Naive thymus-derived CD4-positive, alpha-beta T cell (primary cell): ENCODE measurements around the gene SLC25A38. TPM values are rescaled to one million over a fixed set of nuclear protein-coding genes. Genes with fewer than 3 reads are reported as not detected.
"Not testable (repeated sequence)": the region's sequence is repeated elsewhere in the genome, so short reads cannot be mapped to it uniquely, and the experiment has no call there.

Source experiments
- ATAC-seq: fragments of 150-1000 bp; cut with Tn5 transposase; 2 replicates; pipeline ENCODE4 v1.10.0; 2021; ENCODE audit warnings: mild to moderate bottlenecking, moderate library complexity
- CTCF ChIA-PET: fragments of 350-600 bp; sonication (Branson Sonifier 250); formaldehyde crosslinking; loops from one replicate; lab custom pipeline; 2021; ENCODE audit warnings: antibody characterized with exemption; lab: Charles Lee
- POLR2A ChIA-PET: fragments of 350-600 bp; sonication (Branson Sonifier 250); formaldehyde crosslinking; loops from one replicate; lab custom pipeline; 2021; ENCODE audit warnings: antibody characterized with exemption, inconsistent platforms; lab: Charles Lee
- DNase-seq, 9 donors: peaks; one replicate each; pipeline versions ENCODE4 v3.0.0 to v3.0.0-alpha.2; 2020 to 2022; ENCODE audit warnings: mixed read lengths in 1 of 9
- H3K27ac ChIP-seq: one replicate; pipeline ENCODE4 v1.7.0; 2013; ENCODE audit warnings: mild to moderate bottlenecking, low read depth, low read length, moderate library complexity
- H3K27me3 ChIP-seq, 2 donors: one replicate each; pipeline ENCODE4 v1.7.0; 2013; ENCODE audit warnings: low read length in 2 of 2, mild to moderate bottlenecking in 2 of 2, moderate library complexity in 2 of 2; ENCODE audit not compliant: control insufficient read depth in 2 of 2, insufficient read depth in 2 of 2
- H3K36me3 ChIP-seq, 3 experiments: 1 replicate in 2 of 3; 2 replicates in 1 of 3; pipeline ENCODE4 v1.7.0; 2013; ENCODE audit warnings: low read length in 3 of 3, mild to moderate bottlenecking in 3 of 3, moderate library complexity in 1 of 3; ENCODE audit not compliant: insufficient read depth in 3 of 3, control insufficient read depth in 2 of 3
- H3K4me1 ChIP-seq, 2 donors: one replicate each; pipeline ENCODE4 v1.7.0; 2013; ENCODE audit warnings: low read length in 2 of 2, mild to moderate bottlenecking in 2 of 2, moderate library complexity in 1 of 2; ENCODE audit not compliant: control insufficient read depth in 2 of 2, insufficient read depth in 2 of 2
- H3K4me3 ChIP-seq: 2 replicates; pipeline ENCODE4 v1.7.0; 2013; ENCODE audit warnings: mild to moderate bottlenecking, low read length
- H3K9me3 ChIP-seq, 3 experiments: 1 replicate in 2 of 3; 2 replicates in 1 of 3; pipeline ENCODE4 v1.7.0; 2013; ENCODE audit warnings: low read length in 3 of 3; ENCODE audit not compliant: control insufficient read depth in 2 of 3
- H3K27ac Mint-ChIP-seq, 9 donors: one replicate each; pipeline ENCODE4 v1.8.0; 2020 to 2022; ENCODE audit warnings: mixed read lengths in 9 of 9, mild to moderate bottlenecking in 8 of 9, moderate library complexity in 5 of 9, inconsistent platforms in 2 of 9
- H3K27me3 Mint-ChIP-seq, 5 donors: one replicate each; pipeline ENCODE4 v1.8.0; 2021 to 2022; ENCODE audit warnings: mixed read lengths in 5 of 5, mild to moderate bottlenecking in 1 of 5
- H3K36me3 Mint-ChIP-seq, 5 donors: one replicate each; pipeline ENCODE4 v1.8.0; 2020 to 2022; ENCODE audit warnings: mixed read lengths in 5 of 5, mild to moderate bottlenecking in 3 of 5, inconsistent platforms in 1 of 5
- H3K4me1 Mint-ChIP-seq, 7 donors: one replicate each; pipeline ENCODE4 v1.8.0; 2020 to 2022; ENCODE audit warnings: mixed read lengths in 7 of 7, mild to moderate bottlenecking in 3 of 7, inconsistent platforms in 1 of 7
- H3K4me3 Mint-ChIP-seq, 10 donors: one replicate each; pipeline ENCODE4 v1.8.0; 2020 to 2022; ENCODE audit warnings: mild to moderate bottlenecking in 10 of 10, mixed read lengths in 10 of 10, moderate library complexity in 6 of 10, inconsistent platforms in 2 of 10
- H3K9me3 Mint-ChIP-seq, 11 donors: one replicate each; pipeline ENCODE4 v1.8.0; 2020 to 2022; ENCODE audit warnings: mixed read lengths in 11 of 11, mild to moderate bottlenecking in 4 of 11, inconsistent platforms in 1 of 11, moderate library complexity in 1 of 11
- intact Hi-C, 2 donors: fragments of 100-400 bp; cut with micrococcal nuclease; formaldehyde crosslinking; loops; one replicate each; pipeline ENCODE4 v1.15.1; 2023
- polyA plus RNA-seq, 2 donors: library from polyadenylated mRNA; unstranded; fragments of 300-500 nt; fragmentation: Illumina TruSeq; gene quantifications; one replicate each; pipeline ENCODE4 v1.2.3, GENCODE V29; 2021
- total RNA-seq, 6 experiments: library from RNA in 5 of 6; stranded (reverse) in 5 of 6; gene quantifications; 1 replicate in 5 of 6; 2 replicates in 1 of 6; pipeline ENCODE4 v1.2.3 and lab custom pipeline; 2021 to 2026

SLC25A38 gene
- total and polyA plus RNA-seq, 7 experiments from 2014 or later, result 30.3 to 53.7 (median 46.8) TPM

DNA sequence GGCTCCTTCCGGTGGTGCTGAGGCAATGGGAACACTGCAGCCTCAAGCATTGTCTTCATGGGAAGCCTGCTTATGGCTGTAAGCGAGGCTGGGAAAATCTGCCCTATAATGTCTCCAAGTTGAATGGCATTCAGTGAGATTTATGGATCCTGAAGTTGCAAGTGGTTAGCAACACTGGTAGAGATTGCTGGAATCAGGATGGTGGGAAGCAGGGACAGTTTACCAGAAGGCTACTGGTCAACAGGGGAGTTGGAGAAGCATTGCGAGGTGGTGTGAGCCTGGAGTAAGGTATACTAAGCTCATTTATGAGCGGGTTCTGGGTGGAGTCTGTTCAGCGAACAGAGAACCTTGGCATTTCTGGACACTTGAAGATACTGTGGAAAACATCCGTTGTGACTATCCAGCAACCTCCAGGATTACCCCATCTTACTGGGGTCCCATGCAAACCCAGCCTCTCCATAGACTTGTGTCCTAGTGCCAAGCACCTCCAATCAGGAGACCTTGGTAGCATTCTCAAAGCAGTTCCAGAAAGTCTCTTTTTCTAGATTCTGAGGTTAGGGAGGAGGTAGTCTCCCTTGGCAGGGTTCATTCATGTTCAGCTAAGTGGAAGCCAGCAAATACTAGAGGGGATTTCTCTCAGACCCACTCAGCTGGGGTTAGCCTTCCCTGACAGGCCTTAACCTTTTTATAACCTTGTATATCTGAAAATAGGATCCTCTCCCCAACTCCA is 30.7 kb downstream of the SLC25A38 start:
- Histone ChIP-seq H3K4me3 (no peak overlapping the region), H3K27ac (no peak overlapping the region), H3K4me1 (peaks cover 15 to 16% of the 10 kb centered on the region in 2 donors), H3K9me3 (no peaks in the 10 kb centered on the region), H3K27me3 (no peaks in the 10 kb centered on the region), H3K36me3 (peaks cover 26 to 57% (median 29%) of the 10 kb centered on the region in 3 experiments)
- H3K4me3 Mint-ChIP-seq, result peak overlapping the region in 1 of 10 donors; percentile 17
- ChIA-PET POLR2A (no interaction called here), CTCF (interaction anchor here (1.2 kb wide), 1 partner anchor 36 kb away, joined by 3 read pairs; no protein-coding TSS in a partner anchor)
- H3K9me3 Mint-ChIP-seq, result no peaks in the 10 kb centered on the region
- DNase-seq, result no peak
- peaks cover 0 to 5% (median 0%) of the 10 kb centered on the region in 5 donors for H3K27me3 Mint-ChIP-seq
- H3K36me3 Mint-ChIP-seq, result peaks cover 10 to 41% (median 18%) of the 10 kb centered on the region in 5 donors
- ATAC-seq, result peak; percentile 19
- peak overlapping the region in 7 of 9 donors; percentile 11 to 72 (median 57) for H3K27ac Mint-ChIP-seq
- intact Hi-C loops, result no loop called here
- H3K4me1 Mint-ChIP-seq, result peaks cover 19 to 44% (median 32%) of the 10 kb centered on the region in 7 donors

DNA sequence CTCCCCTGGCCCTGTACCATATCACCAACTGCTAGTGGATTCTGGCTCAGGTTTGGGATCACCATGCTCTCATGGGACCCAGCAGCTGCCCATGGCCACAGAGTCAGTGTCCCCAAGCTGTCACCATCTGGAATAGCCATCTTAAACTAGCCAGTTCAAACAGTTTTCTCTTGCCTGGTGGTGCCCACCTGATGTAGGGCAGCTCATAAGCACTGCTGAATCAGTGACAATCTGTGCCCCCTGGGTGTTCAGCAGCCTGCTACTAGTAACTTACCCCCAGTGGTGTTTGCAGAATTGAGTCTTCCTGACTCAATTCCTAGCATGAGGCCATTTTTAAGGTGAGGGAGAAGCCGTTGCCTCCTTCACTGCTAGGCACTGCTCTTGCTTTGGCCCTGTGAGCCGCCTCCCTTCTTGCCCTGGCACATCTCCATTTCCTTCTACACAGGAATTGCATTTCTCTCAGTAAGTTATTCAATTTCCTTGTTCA is 31.3 kb downstream of the SLC25A38 start:
- H3K9me3 ChIP-seq, result no peaks in the 10 kb centered on the region
- H3K4me1 ChIP-seq, result peaks cover 10 to 11% of the 10 kb centered on the region in 2 donors
- H3K36me3 ChIP-seq, result peaks cover 22 to 53% (median 29%) of the 10 kb centered on the region in 3 experiments
- DNase-seq (no peak), ATAC-seq (peak; percentile 22)
- no peak overlapping the region for H3K27ac ChIP-seq
- H3K27me3 ChIP-seq, result no peaks in the 10 kb centered on the region
- H3K4me3 Mint-ChIP-seq, result peak overlapping the region in 1 of 10 donors; percentile 17
- POLR2A ChIA-PET, result interaction anchor here (2.6 kb wide), 1 partner anchor 8 kb away, joined by 23 read pairs; the partner anchor contains the start of gene RPSA
- H3K4me1 Mint-ChIP-seq, result peaks cover 13 to 39% (median 25%) of the 10 kb centered on the region in 7 donors
- H3K36me3 Mint-ChIP-seq, result peaks cover 10 to 37% (median 18%) of the 10 kb centered on the region in 5 donors
- intact Hi-C loops, result no loop called here
- no peak overlapping the region for H3K4me3 ChIP-seq
- H3K27me3 Mint-ChIP-seq, result peaks cover 0 to 6% (median 3%) of the 10 kb centered on the region in 5 donors
- peak overlapping the region in 8 of 9 donors; percentile 11 to 71 (median 62) for H3K27ac Mint-ChIP-seq
- no peaks in the 10 kb centered on the region for H3K9me3 Mint-ChIP-seq
- CTCF ChIA-PET, result interaction anchor here (1.2 kb wide), 1 partner anchor 36 kb away, joined by 3 read pairs; no protein-coding TSS in a partner anchor

- ChIA-PET POLR2A (interaction anchor here (2.6 kb wide), 1 partner anchor 9 kb away, joined by 23 read pairs; the partner anchor contains the start of gene RPSA), CTCF (interaction anchor here (1.2 kb wide), 1 partner anchor 37 kb away, joined by 3 read pairs; no protein-coding TSS in a partner anchor)
- peaks cover 14 to 44% (median 24%) of the 10 kb centered on the region in 3 experiments for H3K36me3 ChIP-seq
- Mint-ChIP-seq H3K36me3 (peaks cover 8 to 32% (median 13%) of the 10 kb centered on the region in 5 donors), H3K4me1 (peaks cover 7 to 31% (median 18%) of the 10 kb centered on the region in 7 donors), H3K27ac (peak overlapping the region in 4 of 9 donors; percentile 14 to 63 (median 18))
- ATAC-seq, H3K27me3 ChIP-seq, H3K4me3 ChIP-seq, H3K4me3 Mint-ChIP-seq, DNase-seq, H3K27me3 Mint-ChIP-seq, intact Hi-C loops, H3K4me1 ChIP-seq, H3K9me3 Mint-ChIP-seq, H3K27ac ChIP-seq, H3K9me3 ChIP-seq: not testable (repeated sequence)
These were observed 32.1 kb downstream of the SLC25A38 start for GRCh38 chr3:39415302-39415701.

GRCh38 chr3:39415983-39416382 is 32.8 kb downstream of the SLC25A38 start:
- Histone ChIP-seq H3K4me1 (peaks cover 0 to under 1% of the 10 kb centered on the region in 2 donors), H3K27ac (no peak overlapping the region), H3K4me3 (no peak overlapping the region), H3K9me3 (no peaks in the 10 kb centered on the region), H3K36me3 (peaks cover 14 to 37% (median 17%) of the 10 kb centered on the region in 3 experiments), H3K27me3 (no peaks in the 10 kb centered on the region)
- intact Hi-C loops, result no loop called here
- Mint-ChIP-seq H3K4me3 (no peak overlapping the region), H3K27ac (peak overlapping the region in 5 of 9 donors; percentile 13 to 77 (median 44)), H3K4me1 (peaks cover 5 to 26% (median 13%) of the 10 kb centered on the region in 7 donors), H3K27me3 (peaks cover 3 to 7% (median 5%) of the 10 kb centered on the region in 5 donors), H3K36me3 (peaks cover 8 to 33% (median 15%) of the 10 kb centered on the region in 5 donors), H3K9me3 (peaks cover 0 to 2% (median 0%) of the 10 kb centered on the region in 11 donors)
- ChIA-PET POLR2A (interaction anchor here (2.6 kb wide), 1 partner anchor 9 kb away, joined by 23 read pairs; the partner anchor contains the start of gene RPSA), CTCF (interaction anchor here (2.3 kb wide), 1 partner anchor 8 kb away, joined by 14 read pairs; the partner anchor contains the start of gene RPSA)
- ATAC-seq (no peak), DNase-seq (no peak)

DNA sequence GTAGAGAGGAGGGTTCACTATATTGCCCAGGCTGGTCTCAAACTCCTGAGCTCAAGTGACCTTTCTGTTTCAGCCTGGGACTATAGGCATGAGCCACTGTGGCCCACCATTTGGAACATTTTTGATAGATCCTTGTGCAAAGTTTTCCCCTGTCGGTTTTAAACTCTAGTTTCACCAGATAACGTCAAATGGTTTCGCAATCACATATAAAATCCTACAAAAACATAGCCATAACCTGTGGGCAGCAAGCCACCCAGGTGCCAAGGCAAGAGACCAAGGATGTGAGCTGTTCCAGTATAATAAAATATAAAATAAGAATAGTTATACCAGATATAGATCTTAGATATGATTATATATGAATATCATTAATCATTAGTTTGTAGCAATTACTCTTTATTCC is 33.8 kb downstream of the SLC25A38 start:
- H3K4me3 ChIP-seq, H3K4me1 ChIP-seq, H3K27me3 Mint-ChIP-seq, H3K9me3 ChIP-seq, H3K27me3 ChIP-seq, H3K9me3 Mint-ChIP-seq, ATAC-seq, DNase-seq, H3K27ac ChIP-seq, H3K27ac Mint-ChIP-seq, H3K4me3 Mint-ChIP-seq: not testable (repeated sequence)
- intact Hi-C loops, result loop anchor here in 1 of 2 donors (1.0 kb wide), 1 partner anchor 81 kb away; no protein-coding TSS in a partner anchor
- peaks cover 8 to 27% (median 12%) of the 10 kb centered on the region in 3 experiments for H3K36me3 ChIP-seq
- ChIA-PET POLR2A (interaction anchor here (2.6 kb wide), 1 partner anchor 10 kb away, joined by 23 read pairs; the partner anchor contains the start of gene RPSA), CTCF (interaction anchor here (2.3 kb wide), 1 partner anchor 9 kb away, joined by 14 read pairs; the partner anchor contains the start of gene RPSA)
- H3K4me1 Mint-ChIP-seq, result peaks cover 4 to 17% (median 7%) of the 10 kb centered on the region in 7 donors
- peaks cover 7 to 28% (median 16%) of the 10 kb centered on the region in 5 donors for H3K36me3 Mint-ChIP-seq

- H3K27me3 Mint-ChIP-seq, H3K27ac ChIP-seq, H3K27me3 ChIP-seq, H3K9me3 Mint-ChIP-seq, H3K4me3 ChIP-seq, POLR2A ChIA-PET, H3K9me3 ChIP-seq, H3K27ac Mint-ChIP-seq, CTCF ChIA-PET, H3K4me1 ChIP-seq, ATAC-seq, intact Hi-C loops, DNase-seq, H3K4me3 Mint-ChIP-seq: not testable (repeated sequence)
- Mint-ChIP-seq H3K36me3 (peaks cover 0 to 12% (median 10%) of the 10 kb centered on the region in 5 donors), H3K4me1 (peaks cover 3 to 15% (median 5%) of the 10 kb centered on the region in 7 donors)
- peaks cover 0 to 10% (median 0%) of the 10 kb centered on the region in 3 experiments for H3K36me3 ChIP-seq
These were observed 35.5 kb downstream of the SLC25A38 start for GRCh38 chr3:39418556-39419225.
